ENCODE measurements around the gene PGF.

- no peak for TF ChIP-seq HMG20B (CRISPR knock-in tag; conservative IDR thresholded peaks at IDR 0.05)
- no peak for TF ChIP-seq ZBTB33 (CRISPR knock-in tag; IDR thresholded peaks at IDR 0.05)
- peak in 1 of 2 experiments; percentile 15; a peak in 1 of 4 replicates for TF ChIP-seq HMGXB4 (CRISPR knock-in tag; IDR thresholded peaks at IDR 0.05; ENCODE audit: borderline replicate concordance in 1 of 2, low read depth in 1 of 2)
- TF ChIP-seq ATF2 (CRISPR knock-in tag; IDR thresholded peaks at IDR 0.05): no peak
- no peak for TF ChIP-seq ZBED4 (CRISPR knock-in tag; IDR thresholded peaks at IDR 0.05; ENCODE audit: borderline replicate concordance)
- TF ChIP-seq FOXJ3 (CRISPR knock-in tag; IDR thresholded peaks at IDR 0.05; ENCODE audit: borderline replicate concordance): no peak
Observed at GRCh38 chr14:74949859-74950573, 5.4 kb downstream of the PGF start.
